ENCODE measurements around the gene DENND4A. TPM values are rescaled to one million over a fixed set of nuclear protein-coding genes. Genes with fewer than 3 reads are reported as not detected.

DENND4A gene
- total and polyA plus RNA-seq, 9 of the 15 experiments (the other 6 are each of a cell fraction or from before 2014, with no cell fraction given), result 6.8 to 32.3 (median 19.9) TPM

- TF ChIP-seq C11orf30 (IDR thresholded peaks at IDR 0.05; ENCODE audit: low read depth) (peak; percentile 92), POLR2H (tag; IDR thresholded peaks at IDR 0.05; ENCODE audit: low read depth) (no peak), RB1 (IDR thresholded peaks at IDR 0.05; ENCODE audit: low read depth) (no peak), RBM15 (IDR thresholded peaks at IDR 0.05; ENCODE audit: insufficient read depth, low read length) (no peak), NELFE (IDR thresholded peaks at IDR 0.05; ENCODE audit: insufficient read depth, insufficient read length) (no peak), SMC3 (conservative IDR thresholded peaks at IDR 0.05; ENCODE audit: insufficient read depth, low read depth, low read length) (no peak), SMARCA4 (IDR thresholded peaks at IDR 0.05) (peak; percentile 96), DIDO1 (tag; IDR thresholded peaks at IDR 0.05; ENCODE audit: low read depth) (no peak; the same call in 1 of the 2 replicates), ELF2 (CRISPR knock-in tag; IDR thresholded peaks at IDR 0.05) (no peak; the same call in 1 of the 2 replicates), PURB (CRISPR knock-in tag; IDR thresholded peaks at IDR 0.05; ENCODE audit: low read depth) (no peak), MEIS2 (IDR thresholded peaks at IDR 0.05; ENCODE audit: partially characterized antibody) (no peak), ASH1L (IDR thresholded peaks at IDR 0.05; ENCODE audit: borderline replicate concordance, low read depth, partially characterized antibody) (peak; percentile 59), PCBP1 (IDR thresholded peaks at IDR 0.05; ENCODE audit: low read depth, low read length, poor library complexity, severe bottlenecking) (no peak), ZC3H8 (IDR thresholded peaks at IDR 0.05) (0 out of 2 replicates have a peak, but pooled peaks have one; percentile 67), SOX6 (IDR thresholded peaks at IDR 0.05) (peak; percentile 80), GATAD2A (IDR thresholded peaks at IDR 0.05) (peak; percentile 96), CTCFL (IDR thresholded peaks at IDR 0.05; ENCODE audit: borderline replicate concordance, insufficient read depth, low read depth, low read length, poor library complexity, severe bottlenecking) (no peak), ZNF696 (CRISPR knock-in tag; conservative IDR thresholded peaks at IDR 0.05) (no peak)
- TF ChIP-seq, protein P1, sequence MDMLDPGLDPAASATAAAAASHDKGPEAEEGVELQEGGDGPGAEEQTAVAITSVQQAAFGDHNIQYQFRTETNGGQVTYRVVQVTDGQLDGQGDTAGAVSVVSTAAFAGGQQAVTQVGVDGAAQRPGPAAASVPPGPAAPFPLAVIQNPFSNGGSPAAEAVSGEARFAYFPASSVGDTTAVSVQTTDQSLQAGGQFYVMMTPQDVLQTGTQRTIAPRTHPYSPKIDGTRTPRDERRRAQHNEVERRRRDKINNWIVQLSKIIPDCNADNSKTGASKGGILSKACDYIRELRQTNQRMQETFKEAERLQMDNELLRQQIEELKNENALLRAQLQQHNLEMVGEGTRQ (CRISPR knock-in tag; IDR thresholded peaks at IDR 0.05), result no peak
- TF ChIP-seq, protein P2, sequence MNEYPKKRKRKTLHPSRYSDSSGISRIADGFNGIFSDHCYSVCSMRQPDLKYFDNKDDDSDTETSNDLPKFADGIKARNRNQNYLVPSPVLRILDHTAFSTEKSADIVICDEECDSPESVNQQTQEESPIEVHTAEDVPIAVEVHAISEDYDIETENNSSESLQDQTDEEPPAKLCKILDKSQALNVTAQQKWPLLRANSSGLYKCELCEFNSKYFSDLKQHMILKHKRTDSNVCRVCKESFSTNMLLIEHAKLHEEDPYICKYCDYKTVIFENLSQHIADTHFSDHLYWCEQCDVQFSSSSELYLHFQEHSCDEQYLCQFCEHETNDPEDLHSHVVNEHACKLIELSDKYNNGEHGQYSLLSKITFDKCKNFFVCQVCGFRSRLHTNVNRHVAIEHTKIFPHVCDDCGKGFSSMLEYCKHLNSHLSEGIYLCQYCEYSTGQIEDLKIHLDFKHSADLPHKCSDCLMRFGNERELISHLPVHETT (CRISPR knock-in tag; conservative IDR thresholded peaks at IDR 0.05 in 1 of 2, IDR thresholded peaks at IDR 0.05 in 1 of 2), result no peak; a peak in 2 of 4 replicates
Measured at GRCh38 chr15:65837301-65838294, 45.5 kb upstream of the DENND4A start (continued).
